DOHH2 (cell line): ENCODE measurements around the gene KCNMA1.

Experiments
- H3F3A ChIP-seq: fragments of 200-600 bp; sonication (generic), shearing (Covaris generic); 2 replicates; pipeline ENCODE4 v1.6.0; 2016; ENCODE audit warnings: antibody characterized with exemption, mild to moderate bottlenecking; ENCODE audit not compliant: control insufficient read depth, insufficient read depth
- H3K27ac ChIP-seq: fragments of 200-600 bp; sonication (generic); 2 replicates; pipeline ENCODE4 v1.5.1; 2014; ENCODE audit warnings: low read depth, mild to moderate bottlenecking, low read length, moderate library complexity
- H3K27me3 ChIP-seq: fragments of 200-600 bp; sonication (generic); 2 replicates; pipeline ENCODE4 v1.6.1; 2014; ENCODE audit warnings: mild to moderate bottlenecking, low read length, mixed read lengths; ENCODE audit not compliant: control insufficient read depth
- H3K36me3 ChIP-seq: fragments of 200-600 bp; sonication (generic); 2 replicates; pipeline ENCODE4 v1.6.1; 2014; ENCODE audit warnings: mild to moderate bottlenecking, low read length, moderate library complexity, mixed read lengths; ENCODE audit not compliant: control insufficient read depth
- H3K4me1 ChIP-seq: fragments of 200-600 bp; sonication (generic); 2 replicates; pipeline ENCODE4 v1.6.1; 2014; ENCODE audit warnings: mild to moderate bottlenecking, low read length, mixed read lengths; ENCODE audit not compliant: control insufficient read depth
- H3K4me2 ChIP-seq: fragments of 200-600 bp; sonication (generic); 2 replicates; pipeline ENCODE4 v1.6.0; 2014; ENCODE audit warnings: mild to moderate bottlenecking, low read length, moderate library complexity
- H3K4me3 ChIP-seq: fragments of 200-600 bp; sonication (generic); 2 replicates; pipeline ENCODE4 v1.5.1; 2014; ENCODE audit warnings: mild to moderate bottlenecking, low read length, mixed read lengths
- H3K79me2 ChIP-seq: fragments of 200-600 bp; sonication (generic); 2 replicates; pipeline ENCODE4 v1.6.1; 2014; ENCODE audit warnings: mild to moderate bottlenecking, low read length, mixed read lengths; ENCODE audit not compliant: control insufficient read depth
- H3K9me2 ChIP-seq: fragments of 200-600 bp; sonication (generic); replicated peaks from 2 replicates; pipeline ENCODE4 v1.6.1; 2014; ENCODE audit warnings: mild to moderate bottlenecking, low read length, mixed read lengths; ENCODE audit not compliant: control insufficient read depth
- H3K9me3 ChIP-seq: fragments of 200-600 bp; sonication (generic); 2 replicates; pipeline ENCODE4 v1.6.1; 2014; ENCODE audit warnings: antibody characterized with exemption, low read length, mixed read lengths; ENCODE audit not compliant: control insufficient read depth, insufficient read depth
- H4K20me1 ChIP-seq: fragments of 200-600 bp; sonication (generic); 2 replicates; pipeline ENCODE4 v1.6.0; 2014; ENCODE audit warnings: low read depth, mild to moderate bottlenecking, antibody characterized with exemption, low read length, moderate library complexity; ENCODE audit not compliant: control insufficient read depth, insufficient read depth
- EZH2phosphoT487 ChIP-seq: fragments of 200-600 bp; sonication (generic); IDR thresholded peaks from 2 replicates; pipeline ENCODE4 v1.6.1; 2017; ENCODE audit warnings: borderline replicate concordance, mild to moderate bottlenecking, antibody characterized with exemption, low read length, moderate library complexity, mixed read lengths
- TF ChIP-seq, protein P1 (sequence below): fragments of 200-600 bp; sonication (generic); IDR thresholded peaks from one replicate; pipeline ENCODE4 v1.5.1; 2014; ENCODE audit warnings: antibody characterized with exemption, mild to moderate bottlenecking, low read depth, low read length; ENCODE audit not compliant: poor library complexity, severe bottlenecking

Gene KCNMA1

DNA sequence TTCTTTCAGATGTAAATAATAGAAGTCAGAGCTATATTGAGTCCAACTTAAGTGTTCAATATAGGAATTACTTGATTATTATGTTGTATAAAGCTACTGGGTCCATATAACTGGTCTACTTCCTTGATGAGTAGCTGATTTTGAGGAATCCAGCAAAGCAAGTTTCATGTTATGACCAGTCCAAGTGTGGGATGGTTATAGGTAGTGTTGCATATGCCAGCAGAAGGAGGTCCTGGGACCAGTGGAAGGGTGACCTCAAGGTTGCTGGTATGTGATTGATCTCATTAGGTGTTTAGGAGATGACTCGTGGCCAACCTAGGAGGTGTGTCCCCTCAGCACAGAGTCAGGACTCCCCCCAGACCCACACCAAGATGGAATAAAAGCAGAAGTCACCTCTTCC is 551.5 kb downstream of the KCNMA1 start:
- Histone ChIP-seq H3F3A (no peaks in the 10 kb centered on the region), H3K4me1 (no peaks in the 10 kb centered on the region), H3K27ac (no peak overlapping the region), H3K9me2 (no peaks in the 10 kb centered on the region), H3K4me3 (no peak overlapping the region), H4K20me1 (no peaks in the 10 kb centered on the region), H3K79me2 (no peaks in the 10 kb centered on the region), H3K9me3 (no peaks in the 10 kb centered on the region), H3K27me3 (no peaks in the 10 kb centered on the region), H3K36me3 (no peaks in the 10 kb centered on the region), H3K4me2 (no peak overlapping the region)
- TF ChIP-seq, protein P1, sequence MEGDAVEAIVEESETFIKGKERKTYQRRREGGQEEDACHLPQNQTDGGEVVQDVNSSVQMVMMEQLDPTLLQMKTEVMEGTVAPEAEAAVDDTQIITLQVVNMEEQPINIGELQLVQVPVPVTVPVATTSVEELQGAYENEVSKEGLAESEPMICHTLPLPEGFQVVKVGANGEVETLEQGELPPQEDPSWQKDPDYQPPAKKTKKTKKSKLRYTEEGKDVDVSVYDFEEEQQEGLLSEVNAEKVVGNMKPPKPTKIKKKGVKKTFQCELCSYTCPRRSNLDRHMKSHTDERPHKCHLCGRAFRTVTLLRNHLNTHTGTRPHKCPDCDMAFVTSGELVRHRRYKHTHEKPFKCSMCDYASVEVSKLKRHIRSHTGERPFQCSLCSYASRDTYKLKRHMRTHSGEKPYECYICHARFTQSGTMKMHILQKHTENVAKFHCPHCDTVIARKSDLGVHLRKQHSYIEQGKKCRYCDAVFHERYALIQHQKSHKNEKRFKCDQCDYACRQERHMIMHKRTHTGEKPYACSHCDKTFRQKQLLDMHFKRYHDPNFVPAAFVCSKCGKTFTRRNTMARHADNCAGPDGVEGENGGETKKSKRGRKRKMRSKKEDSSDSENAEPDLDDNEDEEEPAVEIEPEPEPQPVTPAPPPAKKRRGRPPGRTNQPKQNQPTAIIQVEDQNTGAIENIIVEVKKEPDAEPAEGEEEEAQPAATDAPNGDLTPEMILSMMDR = no peak
- no peak for TF ChIP-seq EZH2phosphoT487

DNA sequence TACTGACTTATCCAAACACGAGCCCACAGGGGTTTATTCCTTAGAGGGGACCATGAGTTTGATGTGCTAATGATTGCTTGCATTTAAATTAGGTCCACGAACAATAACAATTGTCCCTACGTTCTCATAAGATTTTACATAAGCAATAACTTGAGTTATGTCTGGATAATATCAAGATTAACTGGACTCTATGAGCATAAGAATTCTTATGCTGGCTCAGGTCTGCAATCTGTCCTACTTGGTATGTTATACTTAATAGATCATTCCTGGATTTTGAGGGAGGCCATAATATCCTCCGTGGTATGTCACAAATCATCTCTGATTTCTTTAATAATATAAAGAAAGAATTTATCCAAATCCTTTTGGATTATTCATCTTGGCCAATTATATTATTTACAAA is 552.3 kb downstream of the KCNMA1 start:
- Histone ChIP-seq H3K27ac (no peak overlapping the region), H3K9me3 (no peaks in the 10 kb centered on the region), H3K36me3 (no peaks in the 10 kb centered on the region), H3K4me3 (no peak overlapping the region), H3K79me2 (no peaks in the 10 kb centered on the region), H4K20me1 (no peaks in the 10 kb centered on the region), H3K4me2 (no peak overlapping the region), H3F3A (no peaks in the 10 kb centered on the region), H3K27me3 (no peaks in the 10 kb centered on the region), H3K4me1 (no peaks in the 10 kb centered on the region), H3K9me2 (no peaks in the 10 kb centered on the region)
- TF ChIP-seq, protein P1 = no peak
- TF ChIP-seq EZH2phosphoT487 = no peak

DNA sequence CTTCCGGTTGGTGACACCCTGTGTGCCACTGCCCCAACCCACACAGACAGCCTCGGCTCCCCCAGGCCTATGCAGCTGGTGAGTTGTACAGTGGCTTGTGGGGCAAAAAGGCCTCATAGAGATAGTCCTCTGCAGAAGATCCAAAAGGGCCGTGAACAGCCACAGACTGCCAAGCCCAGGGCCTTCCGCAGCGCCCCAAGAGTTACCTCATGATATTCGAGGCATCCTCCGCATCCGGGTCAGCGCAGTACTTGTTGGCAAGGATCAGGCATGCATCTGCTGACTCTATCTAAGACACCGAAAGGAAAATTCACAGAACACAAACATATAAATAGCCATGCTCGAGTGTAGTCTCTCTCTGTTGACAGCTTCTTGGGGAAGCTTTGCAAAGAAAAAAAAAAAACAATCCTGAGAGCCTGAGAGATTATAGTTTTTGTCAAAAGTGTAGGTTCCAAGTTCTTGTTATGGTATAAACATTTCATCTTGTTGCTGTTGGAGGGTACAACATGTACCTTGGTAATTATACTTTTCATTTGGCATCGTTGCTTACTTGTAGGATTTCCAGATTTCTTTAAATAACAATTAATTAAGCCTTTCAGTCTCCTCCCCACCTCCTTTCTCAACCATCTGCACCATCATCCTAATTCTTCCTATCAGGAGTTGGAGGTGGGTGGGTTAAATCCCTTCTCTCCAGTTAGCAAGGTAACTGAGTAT is 553.0 kb downstream of the KCNMA1 start:
- Histone ChIP-seq H3K36me3 (no peaks in the 10 kb centered on the region), H3F3A (no peaks in the 10 kb centered on the region), H3K9me2 (no peaks in the 10 kb centered on the region), H3K79me2 (no peaks in the 10 kb centered on the region), H3K9me3 (no peaks in the 10 kb centered on the region), H3K4me2 (no peak overlapping the region), H3K4me1 (no peaks in the 10 kb centered on the region), H4K20me1 (no peaks in the 10 kb centered on the region), H3K27me3 (no peaks in the 10 kb centered on the region), H3K27ac (no peak overlapping the region), H3K4me3 (no peak overlapping the region)
- TF ChIP-seq EZH2phosphoT487 = no peak
- TF ChIP-seq, protein P1 = no peak
